Stomach (tissue), 9 donors: ENCODE measurements around the gene MAPT. TPM values are rescaled to one million over a fixed set of nuclear protein-coding genes. Genes with fewer than 3 reads are reported as not detected.

Source experiments
- DNase-seq, 2 donors: peaks; one replicate each; pipeline versions ENCODE4 v3.0.0 to v3.0.0-alpha.2; 2013 to 2019
- H3K27ac ChIP-seq, 5 donors: fragments of 200-600 bp in 4 of 5; sonication (generic) in 4 of 5; one replicate each; pipeline ENCODE4 v1.5.1; 2013 to 2019; ENCODE audit warnings: mild to moderate bottlenecking in 1 of 5, moderate library complexity in 1 of 5
- H3K27me3 ChIP-seq, 3 donors: fragments of 200-600 bp; sonication (generic); one replicate each; pipeline ENCODE4 v1.5.1; 2017 to 2019; ENCODE audit warnings: mixed run types in 1 of 3
- H3K36me3 ChIP-seq, 4 donors: fragments of 200-600 bp; sonication (generic); 1 replicate in 3 of 4; 2 replicates in 1 of 4; pipeline ENCODE4 v1.5.1; 2016 to 2019
- H3K4me1 ChIP-seq, 4 donors: fragments of 200-600 bp; sonication (generic); one replicate each; pipeline ENCODE4 v1.5.1; 2016 to 2019
- H3K4me3 ChIP-seq, 4 donors: fragments of 200-600 bp; sonication (generic) in 3 of 4; one replicate each; pipeline ENCODE4 v1.5.1; 2016 to 2019; ENCODE audit warnings: mild to moderate bottlenecking in 1 of 4
- H3K9me3 ChIP-seq, 4 donors: fragments of 200-600 bp; sonication (generic); one replicate each; pipeline ENCODE4 v1.5.1; 2016 to 2019
- EP300 ChIP-seq: sonication (generic); formaldehyde crosslinking; IDR thresholded peaks from one replicate; pipeline ENCODE4 v1.6.1; 2017; ENCODE audit warnings: antibody characterized with exemption
- POLR2A ChIP-seq, 4 donors: fragments of 450-650 bp; IDR thresholded peaks; one replicate each; pipeline ENCODE4 v1.6.1; 2016; ENCODE audit warnings: antibody characterized with exemption in 4 of 4, control low read depth in 2 of 4, mild to moderate bottlenecking in 1 of 4, moderate library complexity in 1 of 4
- POLR2AphosphoS5 ChIP-seq, 3 donors: sonication (generic); formaldehyde crosslinking; IDR thresholded peaks; one replicate each; pipeline ENCODE4 v1.6.1; 2016; ENCODE audit warnings: antibody characterized with exemption in 3 of 3
- WGBS, 5 donors: extraction: QIAGEN DNeasy Blood & Tissue Kit in 3 of 5; methylation state at CpG; one replicate each; pipeline versions ENCODE4 v1.1.5 to v1.1.7; 2013 to 2018; 5-methylcytosine and 5-hydroxymethylcytosine counted together
- intact Hi-C: fragments of 100-400 bp; cut with DNase I; formaldehyde crosslinking; loops from one replicate; pipeline ENCODE4 v1.15.1; 2023; ENCODE audit warnings: low total_unique reads
- polyA plus RNA-seq, 3 donors: library from polyadenylated mRNA; stranded (reverse); fragments of 200-250 nt; gene quantifications; one replicate each; pipeline ENCODE4 v1.2.3, GENCODE V29; 2013
- total RNA-seq, 5 donors: library from RNA; depleted of rRNA; stranded (reverse); fragments of >200 nt; gene quantifications; one replicate each; pipeline versions ENCODE4 v1.1.0 to v1.2.3, GENCODE V29; 2014 to 2016
- TF ChIP-seq, protein P1 (sequence below), 7 experiments: fragments of 450-650 bp in 4 of 7; fragments of 200-600 bp in 3 of 7; sonication (generic) in 3 of 7; IDR thresholded peaks; one replicate each; pipeline ENCODE4 v1.5.1; 2016 to 2019; ENCODE audit warnings: antibody characterized with exemption in 7 of 7, control low read depth in 2 of 7, mild to moderate bottlenecking in 1 of 7
- donor health status: healthy with polysubstance abuse.
- donor health status: Bipolar disorder and iron deficiency.
- donor health status: healthy.

MAPT gene
- total and polyA plus RNA-seq, 8 donors: 0.44 to 4.1 (median 1.7) TPM; not detected in 1

DNA sequence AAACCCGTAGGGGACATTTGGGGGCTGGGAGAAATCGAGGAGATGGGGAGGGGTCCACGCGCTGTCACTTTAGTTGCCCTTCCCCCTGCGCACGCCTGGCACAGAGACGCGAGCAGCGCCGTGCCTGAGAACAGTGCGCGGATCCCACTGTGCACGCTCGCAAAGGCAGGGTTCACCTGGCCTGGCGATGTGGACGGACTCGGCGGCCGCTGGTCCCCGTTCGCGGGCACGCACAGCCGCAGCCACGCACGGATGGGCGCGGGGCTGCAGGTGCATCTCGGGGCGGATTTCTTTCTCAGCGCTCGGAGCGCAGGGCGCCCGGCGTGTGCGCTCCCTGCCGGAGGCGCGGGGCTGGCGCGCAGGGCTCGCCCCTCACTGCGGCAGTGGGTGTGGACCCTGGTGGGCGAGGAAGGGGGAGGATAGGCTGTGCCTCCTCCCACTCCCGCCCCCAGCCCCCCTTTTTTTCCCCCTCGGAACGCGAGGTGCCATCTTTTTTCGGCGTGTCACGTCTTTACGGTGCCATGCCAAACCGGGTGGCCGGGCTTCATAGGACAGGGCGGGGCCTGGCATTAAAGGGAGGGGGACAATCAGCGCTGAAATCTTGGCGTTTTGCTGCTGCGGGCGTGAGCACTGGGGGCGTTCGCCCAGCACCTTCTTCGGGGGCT is 1.1 kb downstream of the MAPT start:
- WGBS, 5 donors: 0 to 1% (median 1%) methylated on average over 40 to 63 of the region's 63 CpGs
- H3K9me3 ChIP-seq: no peaks in the 10 kb centered on the region
- intact Hi-C loops: no loop called here
- TF ChIP-seq, protein P1, sequence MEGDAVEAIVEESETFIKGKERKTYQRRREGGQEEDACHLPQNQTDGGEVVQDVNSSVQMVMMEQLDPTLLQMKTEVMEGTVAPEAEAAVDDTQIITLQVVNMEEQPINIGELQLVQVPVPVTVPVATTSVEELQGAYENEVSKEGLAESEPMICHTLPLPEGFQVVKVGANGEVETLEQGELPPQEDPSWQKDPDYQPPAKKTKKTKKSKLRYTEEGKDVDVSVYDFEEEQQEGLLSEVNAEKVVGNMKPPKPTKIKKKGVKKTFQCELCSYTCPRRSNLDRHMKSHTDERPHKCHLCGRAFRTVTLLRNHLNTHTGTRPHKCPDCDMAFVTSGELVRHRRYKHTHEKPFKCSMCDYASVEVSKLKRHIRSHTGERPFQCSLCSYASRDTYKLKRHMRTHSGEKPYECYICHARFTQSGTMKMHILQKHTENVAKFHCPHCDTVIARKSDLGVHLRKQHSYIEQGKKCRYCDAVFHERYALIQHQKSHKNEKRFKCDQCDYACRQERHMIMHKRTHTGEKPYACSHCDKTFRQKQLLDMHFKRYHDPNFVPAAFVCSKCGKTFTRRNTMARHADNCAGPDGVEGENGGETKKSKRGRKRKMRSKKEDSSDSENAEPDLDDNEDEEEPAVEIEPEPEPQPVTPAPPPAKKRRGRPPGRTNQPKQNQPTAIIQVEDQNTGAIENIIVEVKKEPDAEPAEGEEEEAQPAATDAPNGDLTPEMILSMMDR (IDR thresholded peaks at IDR 0.05): no peak
- TF ChIP-seq POLR2A (IDR thresholded peaks at IDR 0.05): no peak
- no peak for TF ChIP-seq POLR2AphosphoS5 (IDR thresholded peaks at IDR 0.05)
- no peak for TF ChIP-seq EP300
- no peaks in the 10 kb centered on the region for H3K36me3 ChIP-seq
- no peak overlapping the region for H3K27ac ChIP-seq
- peaks cover 10 to 64% (median 51%) of the 10 kb centered on the region in 3 donors for H3K27me3 ChIP-seq
- peaks cover 25 to 34% (median 32%) of the 10 kb centered on the region in 4 donors for H3K4me1 ChIP-seq
- DNase-seq: peak in 1 of 2 donors; percentile 64
- peak overlapping the region; percentile 57 to 98 (median 80) for H3K4me3 ChIP-seq

DNA sequence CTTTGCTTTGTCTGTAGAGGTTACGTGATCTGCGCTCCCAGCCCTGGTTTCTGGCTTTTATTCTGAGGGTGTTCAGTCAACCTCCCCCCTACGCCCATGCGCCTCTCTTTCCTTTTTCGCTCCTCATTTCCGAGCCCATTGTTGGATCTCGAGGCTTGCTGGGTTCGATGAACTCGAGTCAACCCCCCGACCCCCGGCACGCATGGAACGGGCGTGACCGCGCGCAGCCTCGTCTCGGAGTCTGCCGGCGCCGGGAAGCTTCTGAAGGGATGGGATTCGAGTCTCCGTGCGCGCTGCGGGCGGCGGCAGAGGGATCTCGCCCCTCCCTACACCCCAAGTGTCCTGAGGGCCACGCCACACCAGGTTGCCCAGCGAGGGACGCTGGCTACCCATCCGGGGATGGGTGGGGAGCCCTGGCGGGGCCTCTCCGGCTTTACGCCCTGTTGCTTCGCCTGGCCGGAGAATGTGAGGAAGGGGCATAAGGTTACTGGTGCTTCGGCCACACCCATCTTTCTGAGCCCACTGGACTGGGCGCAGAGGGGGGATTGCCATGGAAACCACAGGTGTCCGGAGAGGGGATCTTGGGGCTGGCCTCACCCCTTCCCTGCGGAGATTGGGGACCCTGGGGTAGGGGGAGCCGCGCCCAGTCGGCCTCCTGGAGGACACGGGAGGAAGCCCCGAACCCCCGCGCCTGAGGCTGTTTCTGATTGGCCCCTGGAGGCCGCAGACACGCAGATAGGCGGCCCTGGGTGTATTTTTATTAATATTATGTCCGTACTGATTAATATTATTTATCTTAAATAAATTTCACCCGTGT is 1.8 kb downstream of the MAPT start:
- Histone ChIP-seq H3K36me3 (no peaks in the 10 kb centered on the region), H3K4me1 (peaks cover 25 to 34% (median 32%) of the 10 kb centered on the region in 4 donors), H3K4me3 (peak overlapping the region in 3 of 4 donors; percentile 69 to 98 (median 91)), H3K27me3 (peaks cover 10 to 66% (median 51%) of the 10 kb centered on the region in 3 donors), H3K9me3 (no peaks in the 10 kb centered on the region), H3K27ac (no peak overlapping the region)
- DNase-seq: peak in 1 of 2 donors; percentile 32
- TF ChIP-seq POLR2AphosphoS5 (IDR thresholded peaks at IDR 0.05) (no peak), POLR2A (IDR thresholded peaks at IDR 0.05) (no peak), EP300 (no peak)
- TF ChIP-seq, protein P1 (IDR thresholded peaks at IDR 0.05): no peak
- intact Hi-C loops: no loop called here
- WGBS, 5 donors: 5 to 7% (median 6%) methylated on average over 42 to 55 of the region's 55 CpGs

DNA sequence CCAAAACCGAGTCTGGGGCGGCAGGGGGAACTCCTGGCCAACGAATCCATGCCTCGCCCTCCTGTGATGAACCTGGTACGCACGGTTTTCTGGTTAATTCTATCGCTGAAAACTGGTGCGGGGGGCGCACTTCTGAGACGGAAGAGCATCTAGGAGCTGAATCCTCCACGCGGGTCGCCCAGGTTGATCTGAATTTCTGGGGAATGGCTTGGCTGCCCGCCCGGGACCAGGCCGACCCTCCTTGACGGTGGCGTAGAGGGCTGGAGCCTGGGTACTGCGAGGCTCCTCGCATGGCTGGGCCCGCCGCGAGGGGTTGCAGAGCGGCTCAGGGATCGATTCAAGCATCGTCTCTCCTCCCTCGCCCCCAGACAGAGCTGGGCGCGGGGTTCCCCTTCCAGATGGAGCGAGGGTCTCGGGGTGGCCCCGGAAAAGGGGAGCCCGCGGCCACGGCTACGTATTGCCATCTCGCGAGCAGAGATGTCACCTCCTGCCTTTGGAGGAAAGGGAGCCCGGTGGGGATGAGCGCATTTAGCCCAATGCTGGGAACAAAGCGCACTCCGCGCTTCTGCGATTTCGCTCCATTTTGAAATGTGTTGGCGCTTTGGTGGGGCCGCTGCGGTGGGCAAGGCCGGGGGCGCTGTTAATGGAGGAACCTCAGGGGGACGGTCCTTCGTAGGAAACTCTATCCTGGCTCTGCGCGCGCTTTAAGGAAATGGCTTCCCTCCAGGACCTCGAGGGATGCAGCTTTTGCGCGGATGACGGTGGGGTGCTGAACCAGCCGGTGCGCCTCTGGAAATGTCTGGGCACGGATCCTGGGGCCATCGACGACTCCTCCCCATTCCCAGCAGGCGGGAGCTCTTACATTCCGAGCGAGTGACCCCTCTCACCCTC is 2.7 kb downstream of the MAPT start:
- intact Hi-C loops: no loop called here
- DNase-seq: peak in 1 of 2 donors; percentile 20
- 3 to 5% (median 3%) methylated on average over 55 to 67 of the region's 67 CpGs for WGBS, 5 donors
- Histone ChIP-seq H3K36me3 (no peaks in the 10 kb centered on the region), H3K27ac (no peak overlapping the region), H3K27me3 (peaks cover 10 to 66% (median 45%) of the 10 kb centered on the region in 3 donors), H3K4me1 (peaks cover 25 to 34% (median 32%) of the 10 kb centered on the region in 4 donors), H3K9me3 (no peaks in the 10 kb centered on the region), H3K4me3 (peak overlapping the region in 1 of 4 donors; percentile 22)
- TF ChIP-seq POLR2A (IDR thresholded peaks at IDR 0.05) (no peak), POLR2AphosphoS5 (IDR thresholded peaks at IDR 0.05) (no peak), EP300 (no peak)
- TF ChIP-seq, protein P1 (IDR thresholded peaks at IDR 0.05): no peak

DNA sequence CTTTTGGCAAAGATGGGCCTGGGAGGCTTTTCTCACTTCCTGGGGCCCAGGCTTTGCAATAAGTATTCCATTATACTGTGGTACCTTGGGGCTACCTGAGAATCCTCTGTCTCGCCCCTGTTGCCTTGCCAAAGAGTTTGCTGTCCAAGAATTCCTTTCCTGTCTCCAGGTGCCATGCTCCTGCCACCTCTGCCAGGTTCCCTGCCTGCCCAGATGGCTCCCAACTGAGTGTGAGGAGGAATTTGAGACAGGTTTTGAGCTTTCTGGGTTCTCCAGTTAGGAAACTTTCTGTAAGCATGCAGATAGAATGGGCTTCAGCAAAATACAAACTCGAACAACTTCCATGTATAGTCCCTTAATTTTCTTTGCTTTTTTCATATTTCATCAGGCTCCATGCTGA is 5.8 kb downstream of the MAPT start:
- DNase-seq: no peak
- WGBS, 5 donors: 51 to 66% (median 56%) methylated on average over 2 of the region's 2 CpGs
- no peak overlapping the region for H3K4me3 ChIP-seq
- TF ChIP-seq POLR2AphosphoS5 (IDR thresholded peaks at IDR 0.05) (no peak), POLR2A (IDR thresholded peaks at IDR 0.05) (no peak), EP300 (no peak)
- TF ChIP-seq, protein P1 (IDR thresholded peaks at IDR 0.05): no peak
- peaks cover 10 to 61% (median 43%) of the 10 kb centered on the region in 3 donors for H3K27me3 ChIP-seq
- H3K9me3 ChIP-seq: no peaks in the 10 kb centered on the region
- no peak overlapping the region for H3K27ac ChIP-seq
- H3K36me3 ChIP-seq: no peaks in the 10 kb centered on the region
- peaks cover 19 to 30% (median 24%) of the 10 kb centered on the region in 4 donors for H3K4me1 ChIP-seq
- intact Hi-C loops: no loop called here
